ES-I3 (cell line): ENCODE measurements around the gene WDR37.
"Not testable (repeated sequence)": the region's sequence is repeated elsewhere in the genome, so short reads cannot be mapped to it uniquely, and the experiment has no call there.

Experiments used
- H3K36me3 ChIP-seq: 2 replicates; pipeline ENCODE4 v1.6.1; 2013; ENCODE audit warnings: mild to moderate bottlenecking, low read length, control low read depth, moderate library complexity; ENCODE audit not compliant: insufficient read depth
- H3K4me1 ChIP-seq: 2 replicates; pipeline ENCODE4 v1.6.1; 2013; ENCODE audit warnings: mild to moderate bottlenecking, control low read depth, low read length; ENCODE audit not compliant: insufficient read depth
- H3K9ac ChIP-seq: 2 replicates; pipeline ENCODE4 v1.6.1; 2013; ENCODE audit warnings: low read depth, mild to moderate bottlenecking, low read length, moderate library complexity
- H3K9me3 ChIP-seq: 2 replicates; pipeline ENCODE4 v1.6.1; 2013; ENCODE audit warnings: mild to moderate bottlenecking, low read length, moderate library complexity; ENCODE audit not compliant: control insufficient read depth, insufficient read depth

WDR37 gene

GRCh38 chr10:1056326-1057105, at the start of gene WDR37:
TSS of gene WDR37 (plus strand) at chr10:1056385. CDS start at chr10:1072156, 15,771 bp downstream.
- Histone ChIP-seq H3K9me3 (no peaks in the 10 kb centered on the region), H3K36me3 (no peaks in the 10 kb centered on the region), H3K9ac (peak within 1 kb of the TSS; percentile 70), H3K4me1 (peaks cover 9% of the 10 kb centered on the region)

- no peaks in the 10 kb centered on the region for H3K9me3 ChIP-seq
- no peak overlapping the region for H3K9ac ChIP-seq
- H3K36me3 ChIP-seq = peaks cover 75% of the 10 kb centered on the region
- no peaks in the 10 kb centered on the region for H3K4me1 ChIP-seq
These were observed 49.6 kb upstream of the WDR37 start for GRCh38 chr10:1006573-1006972.

- H3K9me3 ChIP-seq = no peaks in the 10 kb centered on the region
- H3K4me1 ChIP-seq = no peaks in the 10 kb centered on the region
- no peak overlapping the region for H3K9ac ChIP-seq
- H3K36me3 ChIP-seq = peaks cover 79% of the 10 kb centered on the region
These were observed 48.6 kb upstream of the WDR37 start for GRCh38 chr10:1007583-1007982.

DNA sequence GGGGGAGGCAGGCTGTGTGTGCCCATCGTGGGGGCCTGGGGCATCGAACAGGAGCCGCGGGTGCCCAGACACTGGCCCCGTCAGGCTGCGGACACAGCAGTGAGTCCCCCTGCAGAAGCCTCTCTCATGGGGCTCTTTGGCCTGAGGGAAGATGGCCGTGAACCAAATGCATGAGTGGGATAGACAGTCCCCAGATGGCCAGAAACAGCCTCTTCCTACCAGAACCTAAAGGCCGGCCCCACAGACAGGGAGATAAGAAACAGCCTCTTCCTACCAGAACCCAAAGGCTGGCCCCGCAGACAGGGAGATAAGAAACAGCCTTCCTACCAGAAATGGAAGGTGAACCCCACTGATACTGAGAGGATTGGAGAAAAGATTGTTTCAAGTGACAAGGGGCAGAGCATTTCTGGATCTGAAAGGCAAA, 47.1 kb upstream of the WDR37 start:
- H3K36me3 ChIP-seq = peaks cover 73% of the 10 kb centered on the region

GRCh38 chr10:1009947-1010346, 46.2 kb upstream of the WDR37 start:
- not testable (repeated sequence) for H3K9ac ChIP-seq, H3K4me1 ChIP-seq, H3K9me3 ChIP-seq
- peaks cover 75% of the 10 kb centered on the region for H3K36me3 ChIP-seq

More for the DNA sequence above, 47.1 kb upstream of the WDR37 start:
- Histone ChIP-seq H3K9ac (no peak overlapping the region), H3K9me3 (no peaks in the 10 kb centered on the region), H3K4me1 (no peaks in the 10 kb centered on the region)

DNA sequence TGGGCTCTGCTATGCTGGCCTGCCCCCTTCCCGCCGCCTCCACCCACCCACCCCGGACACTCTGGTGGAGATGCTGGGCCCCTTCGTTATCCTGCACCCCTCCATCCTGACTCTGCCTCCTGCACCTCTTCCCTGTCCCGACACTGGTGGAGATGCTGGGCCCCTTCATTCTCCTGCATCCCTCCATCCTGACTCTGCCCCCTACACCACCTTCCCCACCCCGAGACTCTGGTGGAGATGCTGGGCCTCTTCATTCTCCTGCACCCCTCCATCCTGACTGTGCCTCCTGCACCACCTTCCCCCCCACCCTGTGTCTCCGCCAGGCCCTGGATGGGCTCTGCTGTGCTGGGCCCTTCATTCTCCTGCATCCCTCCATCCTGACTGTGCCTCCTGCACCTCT, 45.5 kb upstream of the WDR37 start:
- H3K4me1 ChIP-seq = no peaks in the 10 kb centered on the region
- H3K9me3 ChIP-seq = no peaks in the 10 kb centered on the region
- no peak overlapping the region for H3K9ac ChIP-seq
- peaks cover 73% of the 10 kb centered on the region for H3K36me3 ChIP-seq

DNA sequence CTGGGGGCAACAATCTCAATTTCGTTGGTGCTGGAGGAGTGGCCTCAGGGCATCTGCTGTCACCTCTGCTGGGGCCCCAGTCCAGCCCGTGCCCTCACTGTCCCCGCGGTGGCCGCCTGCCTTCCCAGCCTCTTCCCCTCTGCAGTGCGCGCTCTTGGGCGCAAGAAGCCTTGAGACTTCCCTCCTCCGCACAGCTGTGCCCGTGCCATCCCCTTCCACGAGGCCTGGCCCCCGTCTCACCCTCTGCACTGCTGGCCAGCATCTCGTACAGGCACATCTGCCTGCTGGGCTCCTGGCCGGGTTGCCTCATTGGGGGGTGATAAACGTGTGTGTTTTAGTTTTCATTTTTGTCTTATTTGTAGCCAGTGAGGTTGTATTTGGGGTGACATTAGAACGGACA, 44.5 kb upstream of the WDR37 start:
- H3K4me1 ChIP-seq = no peaks in the 10 kb centered on the region
- H3K9me3 ChIP-seq = no peaks in the 10 kb centered on the region
- H3K36me3 ChIP-seq = peaks cover 78% of the 10 kb centered on the region
- H3K9ac ChIP-seq = no peak overlapping the region

GRCh38 chr10:1015688-1016087, 40.5 kb upstream of the WDR37 start:
- H3K9ac ChIP-seq = no peak overlapping the region
- peaks cover 58% of the 10 kb centered on the region for H3K36me3 ChIP-seq
- H3K4me1 ChIP-seq = no peaks in the 10 kb centered on the region
- no peaks in the 10 kb centered on the region for H3K9me3 ChIP-seq

DNA sequence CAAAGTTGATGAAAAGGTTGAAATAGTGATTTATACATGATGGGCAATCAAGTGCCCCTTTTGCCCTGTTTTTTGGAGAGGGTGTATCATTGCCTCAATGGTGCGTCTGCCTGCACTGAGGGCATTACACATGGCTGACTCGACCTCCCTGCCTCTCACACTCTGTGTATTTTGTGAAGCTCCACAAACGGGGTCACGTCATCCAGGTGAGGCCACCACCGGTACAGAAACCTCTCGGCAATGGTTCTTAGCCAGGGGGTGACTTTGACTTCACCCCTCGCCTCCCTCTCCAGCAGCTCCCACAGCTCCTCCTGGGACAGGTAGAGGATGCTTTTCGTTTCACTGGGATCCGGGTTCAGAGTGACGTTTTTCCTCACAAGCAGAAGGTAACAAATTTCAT, 36.8 kb upstream of the WDR37 start:
- H3K36me3 ChIP-seq = peaks cover 31% of the 10 kb centered on the region
- H3K9ac ChIP-seq = no peak overlapping the region
- no peaks in the 10 kb centered on the region for H3K4me1 ChIP-seq
- H3K9me3 ChIP-seq = no peaks in the 10 kb centered on the region; the same call in 1 of the 2 replicates

DNA sequence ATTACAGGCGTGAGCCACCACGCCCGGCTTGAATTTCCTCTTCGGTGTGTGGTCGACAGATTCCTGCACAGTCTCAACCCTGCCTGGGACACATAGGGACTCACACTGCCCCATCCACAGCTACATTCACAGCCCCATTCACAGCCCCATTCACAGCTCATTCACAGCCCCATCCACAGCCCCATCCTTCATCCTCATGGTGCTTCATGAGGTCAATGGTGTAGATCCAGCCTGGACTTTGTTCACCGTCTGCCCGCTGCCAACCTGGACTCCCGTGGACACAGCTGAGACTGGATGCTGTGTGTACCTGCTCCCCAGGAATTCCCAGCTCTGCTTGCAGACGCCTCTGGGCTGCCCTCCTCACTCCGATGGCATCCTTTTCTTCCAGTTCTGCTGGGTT, 35.7 kb upstream of the WDR37 start:
- Histone ChIP-seq H3K4me1 (no peaks in the 10 kb centered on the region), H3K9me3 (no peaks in the 10 kb centered on the region; the same call in 1 of the 2 replicates), H3K9ac (no peak overlapping the region), H3K36me3 (peaks cover 23% of the 10 kb centered on the region)

DNA sequence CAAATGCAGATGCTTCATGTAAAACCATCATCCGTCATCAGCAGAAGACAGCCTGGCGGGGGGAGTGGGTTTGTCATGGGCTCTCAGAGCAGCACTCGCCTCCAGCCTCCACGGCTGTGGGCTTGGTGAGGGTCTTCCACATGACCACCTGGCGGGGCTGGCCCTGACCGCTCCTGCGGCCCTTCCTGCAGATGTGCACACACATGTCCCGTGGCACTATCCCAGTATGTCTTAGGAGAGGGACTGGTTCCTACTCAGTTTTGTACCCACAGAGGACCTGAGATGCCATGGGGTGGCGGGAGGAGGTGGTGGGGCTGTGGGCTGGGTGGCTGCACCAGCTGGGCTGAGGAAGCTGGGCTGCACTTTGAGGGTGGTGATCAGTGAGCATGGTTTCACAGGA, 35.2 kb upstream of the WDR37 start:
- Histone ChIP-seq H3K9ac (no peak overlapping the region), H3K36me3 (peaks cover 21% of the 10 kb centered on the region), H3K4me1 (no peaks in the 10 kb centered on the region), H3K9me3 (no peaks in the 10 kb centered on the region; the same call in 1 of the 2 replicates)

GRCh38 chr10:1022413-1022812, 33.8 kb upstream of the WDR37 start:
- no peak overlapping the region for H3K9ac ChIP-seq
- H3K9me3 ChIP-seq = no peaks in the 10 kb centered on the region; the same call in 1 of the 2 replicates
- H3K36me3 ChIP-seq = peaks cover 7% of the 10 kb centered on the region
- no peaks in the 10 kb centered on the region for H3K4me1 ChIP-seq

DNA sequence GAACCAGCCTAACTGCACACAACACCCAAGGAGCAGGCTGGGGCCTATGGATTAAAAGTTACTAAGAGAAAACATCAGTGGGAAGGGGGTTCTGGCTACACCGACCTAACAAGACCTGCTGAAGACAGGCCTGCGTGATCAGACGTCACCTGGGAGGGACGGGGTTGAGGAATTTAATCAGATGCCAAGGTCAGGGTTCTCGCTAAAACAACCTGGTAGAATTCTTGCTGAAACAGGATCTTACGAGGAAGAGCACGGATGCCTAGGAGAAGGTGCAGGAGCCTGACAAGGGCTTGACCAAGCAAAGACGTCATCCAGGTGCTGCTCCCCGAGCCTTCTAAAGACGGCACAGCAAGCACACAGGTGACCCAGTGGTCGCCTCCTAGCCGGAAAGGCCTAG, 32.1 kb upstream of the WDR37 start:
- Histone ChIP-seq H3K9me3 (no peaks in the 10 kb centered on the region; the same call in 1 of the 2 replicates), H3K9ac (no peak overlapping the region), H3K4me1 (no peaks in the 10 kb centered on the region), H3K36me3 (no peaks in the 10 kb centered on the region; the same call in 1 of the 2 replicates)

GRCh38 chr10:1025683-1026082, 30.5 kb upstream of the WDR37 start, which contains the start of gene IDI2:
TSS of gene IDI2 (minus strand) at chr10:1025859. CDS start at chr10:1024723, 1,136 bp downstream.
- Histone ChIP-seq H3K4me1 (no peaks in the 10 kb centered on the region), H3K9ac (no peak within 1 kb of the TSS)

DNA sequence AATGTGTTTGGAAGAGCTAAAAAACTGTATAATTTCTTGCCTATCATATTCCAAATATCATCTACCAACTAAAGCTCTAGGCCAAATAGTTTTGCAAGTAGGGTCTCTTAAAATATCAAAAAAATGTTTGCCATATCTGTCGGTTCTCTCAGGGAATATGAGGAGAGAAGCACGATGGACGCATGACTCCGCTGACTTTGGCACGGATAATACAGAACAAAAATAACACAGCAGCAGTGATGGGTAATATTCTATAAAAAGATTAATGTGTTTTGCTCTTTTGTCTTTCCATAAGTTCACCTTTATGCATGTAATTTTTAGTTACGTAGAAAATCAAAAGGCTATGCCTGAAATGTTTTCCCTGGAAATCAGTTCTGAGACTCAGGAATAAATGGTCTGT, 29.6 kb upstream of the WDR37 start:
- Histone ChIP-seq H3K36me3 (no peaks in the 10 kb centered on the region), H3K9ac (no peak overlapping the region), H3K9me3 (no peaks in the 10 kb centered on the region; the same call in 1 of the 2 replicates), H3K4me1 (no peaks in the 10 kb centered on the region)

More at GRCh38 chr10:1025683-1026082, 30.5 kb upstream of the WDR37 start, which contains the start of gene IDI2:
- Histone ChIP-seq H3K36me3 (no peaks in the 10 kb centered on the region), H3K9me3 (no peaks in the 10 kb centered on the region; the same call in 1 of the 2 replicates)
